BJ (cell line): ENCODE data around the gene HAVCR1. TPM values are rescaled to one million over a fixed set of nuclear protein-coding genes. Genes with fewer than 3 reads are reported as not detected.

Experiments
- CTCF ChIA-PET: fragments of 350-600 bp; formaldehyde crosslinking; extraction: SDS; loops from one replicate; lab custom pipeline; 2021; ENCODE audit warnings: antibody characterized with exemption, inconsistent platforms; lab: Yijun Ruan, JAX
- POLR2A ChIA-PET: fragments of 300-600 bp; sonication (Branson Sonifier 250); formaldehyde crosslinking; extraction: SDS; loops from one replicate; lab custom pipeline; 2021; ENCODE audit warnings: antibody characterized with exemption; lab: Charles Lee
- DNase-seq: peaks from one replicate; pipeline ENCODE4 v3.0.0-alpha.2; 2011; ENCODE audit warnings: low read depth
- H3K27me3 ChIP-seq: 2 replicates; pipeline ENCODE4 v1.6.0; 2011; ENCODE audit warnings: low read length; ENCODE audit not compliant: control insufficient read depth, insufficient read depth
- H3K36me3 ChIP-seq: 2 replicates; pipeline ENCODE4 v1.5.1; 2011; ENCODE audit warnings: low read length; ENCODE audit not compliant: control insufficient read depth, insufficient read depth
- H3K4me3 ChIP-seq: 2 replicates; pipeline ENCODE4 v1.5.1; 2011; ENCODE audit warnings: low read depth, mild to moderate bottlenecking, control low read depth, low read length
- CTCF ChIP-seq: IDR thresholded peaks from 2 replicates; pipeline ENCODE4 v1.5.1; 2011; ENCODE audit warnings: low read depth, mild to moderate bottlenecking, control low read depth, inconsistent platforms, low read length, moderate library complexity; ENCODE audit not compliant: insufficient read depth
- polyA plus RNA-seq: library from polyadenylated mRNA; depleted of rRNA; stranded (reverse); fragments of >200 nt; gene quantifications from 2 replicates; pipeline ENCODE4 v1.2.3, GENCODE V29; 2011

Gene HAVCR1
- polyA plus RNA-seq, 1 experiment = not detected

GRCh38 chr5:157086751-157087359 is 27.9 kb upstream of the HAVCR1 start:
- no peaks in the 10 kb centered on the region for H3K27me3 ChIP-seq
- no peak for DNase-seq
- no peak overlapping the region for H3K4me3 ChIP-seq
- no peak for TF ChIP-seq CTCF
- ChIA-PET CTCF (no interaction called here), POLR2A (no interaction called here)
- no peaks in the 10 kb centered on the region for H3K36me3 ChIP-seq

DNA sequence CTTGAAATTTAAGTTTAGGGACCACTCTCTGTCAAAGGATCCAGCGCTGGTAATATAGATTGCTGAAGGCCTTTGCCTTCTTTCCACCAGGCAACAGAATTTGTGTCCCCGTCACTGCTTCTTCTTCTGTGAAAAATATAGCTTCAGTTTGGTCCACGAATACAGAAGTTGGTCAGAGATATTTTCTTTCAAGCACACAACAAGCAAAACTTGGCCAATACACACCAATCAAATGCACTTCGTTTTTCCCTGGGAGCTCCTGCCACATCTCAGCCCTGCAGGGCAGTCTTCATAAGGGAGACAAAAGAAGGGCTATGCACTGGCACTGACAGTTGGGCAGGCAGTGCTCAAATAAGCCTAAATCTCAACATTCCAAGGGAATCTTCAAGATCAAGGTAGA is 27.0 kb upstream of the HAVCR1 start:
- ChIA-PET CTCF (no interaction called here), POLR2A (no interaction called here)
- Histone ChIP-seq H3K27me3 (no peaks in the 10 kb centered on the region), H3K4me3 (no peak overlapping the region), H3K36me3 (no peaks in the 10 kb centered on the region)
- DNase-seq = no peak
- no peak for TF ChIP-seq CTCF

DNA sequence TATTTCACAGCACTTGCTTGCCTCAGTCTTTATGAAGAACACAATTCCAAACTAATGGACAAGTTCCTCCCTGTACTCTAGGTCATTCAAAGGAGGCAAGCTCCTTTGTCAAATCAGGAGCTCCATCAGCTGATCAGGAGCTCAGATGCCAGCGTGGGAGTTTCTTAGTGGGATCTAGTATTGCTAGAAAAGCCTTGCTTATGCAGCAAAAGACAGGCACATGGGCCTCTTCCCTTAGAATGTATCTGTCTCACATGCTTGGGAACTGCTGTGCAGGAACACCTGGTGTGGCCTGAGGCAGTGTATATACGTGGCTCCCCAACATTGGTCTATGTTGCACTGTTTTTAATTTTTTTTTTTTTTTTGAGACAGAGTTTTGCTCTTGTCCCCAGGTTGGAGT is 21.4 kb upstream of the HAVCR1 start:
- no peak for DNase-seq
- CTCF ChIA-PET = no interaction called here
- POLR2A ChIA-PET = no interaction called here
- H3K27me3 ChIP-seq = no peaks in the 10 kb centered on the region
- no peaks in the 10 kb centered on the region for H3K36me3 ChIP-seq
- H3K4me3 ChIP-seq = no peak overlapping the region
- TF ChIP-seq CTCF = no peak

GRCh38 chr5:157076558-157076957 is 17.6 kb upstream of the HAVCR1 start:
- Histone ChIP-seq H3K4me3 (no peak overlapping the region), H3K36me3 (no peaks in the 10 kb centered on the region), H3K27me3 (no peaks in the 10 kb centered on the region)
- ChIA-PET POLR2A (no interaction called here), CTCF (no interaction called here)
- peak; percentile 26 for DNase-seq
- TF ChIP-seq CTCF = no peak

GRCh38 chr5:157072508-157072907 is 13.6 kb upstream of the HAVCR1 start:
- H3K27me3 ChIP-seq = no peaks in the 10 kb centered on the region

More at GRCh38 chr5:157072508-157072907, 13.6 kb upstream of the HAVCR1 start:
- TF ChIP-seq CTCF = no peak
- ChIA-PET CTCF (no interaction called here), POLR2A (no interaction called here)
- Histone ChIP-seq H3K36me3 (no peaks in the 10 kb centered on the region), H3K4me3 (no peak overlapping the region)
- no peak for DNase-seq
